CD4-positive, alpha-beta T cell treated with Interleukin-2 at 100 ng/mL for 4 hours (primary cell): ENCODE data around the gene GALNT9.
"Not testable (repeated sequence)": the region's sequence is repeated elsewhere in the genome, so short reads cannot be mapped to it uniquely, and the experiment has no call there.

Experiments
- DNase-seq: peaks from one replicate; pipeline ENCODE4 v3.0.0-alpha.2; 2020; ENCODE audit warnings: low spot score

The GALNT9 gene

GRCh38 chr12:132263451-132264049, 65.8 kb downstream of the GALNT9 start:
- no peak for DNase-seq

- DNase-seq: no peak
Observed at GRCh38 chr12:132263061-132263360, 66.4 kb downstream of the GALNT9 start.

GRCh38 chr12:132262256-132263060, 66.9 kb downstream of the GALNT9 start:
- DNase-seq: no peak

- no peak for DNase-seq
Observed at GRCh38 chr12:132261328-132262138, 67.9 kb downstream of the GALNT9 start.

DNA sequence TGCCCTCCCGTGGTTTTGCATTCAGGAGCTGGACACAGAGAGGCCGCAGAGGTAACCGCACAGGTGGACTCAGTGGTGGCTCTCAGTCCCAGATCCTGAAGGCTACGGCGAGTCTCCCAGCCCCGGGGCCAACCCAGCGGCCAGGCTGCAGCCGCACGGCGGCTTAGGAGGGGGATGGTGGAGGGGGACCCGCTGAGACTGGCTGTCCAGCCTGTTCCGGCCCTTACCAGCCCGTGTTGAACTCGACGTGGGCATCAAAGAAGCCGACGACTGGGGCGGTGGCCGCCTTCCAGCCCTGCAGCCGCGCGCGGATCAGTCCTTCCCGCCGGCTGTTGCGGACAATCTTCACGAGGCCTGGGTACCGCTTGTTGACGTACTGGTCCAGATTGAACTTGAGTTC, 68.7 kb downstream of the GALNT9 start:
- no peak for DNase-seq

- DNase-seq: no peak
Observed at GRCh38 chr12:132259872-132260695, 69.3 kb downstream of the GALNT9 start.

GRCh38 chr12:132259364-132259871, 70.0 kb downstream of the GALNT9 start:
- no peak for DNase-seq

- DNase-seq: no peak
Observed at GRCh38 chr12:132258543-132258942, 70.8 kb downstream of the GALNT9 start.

DNA sequence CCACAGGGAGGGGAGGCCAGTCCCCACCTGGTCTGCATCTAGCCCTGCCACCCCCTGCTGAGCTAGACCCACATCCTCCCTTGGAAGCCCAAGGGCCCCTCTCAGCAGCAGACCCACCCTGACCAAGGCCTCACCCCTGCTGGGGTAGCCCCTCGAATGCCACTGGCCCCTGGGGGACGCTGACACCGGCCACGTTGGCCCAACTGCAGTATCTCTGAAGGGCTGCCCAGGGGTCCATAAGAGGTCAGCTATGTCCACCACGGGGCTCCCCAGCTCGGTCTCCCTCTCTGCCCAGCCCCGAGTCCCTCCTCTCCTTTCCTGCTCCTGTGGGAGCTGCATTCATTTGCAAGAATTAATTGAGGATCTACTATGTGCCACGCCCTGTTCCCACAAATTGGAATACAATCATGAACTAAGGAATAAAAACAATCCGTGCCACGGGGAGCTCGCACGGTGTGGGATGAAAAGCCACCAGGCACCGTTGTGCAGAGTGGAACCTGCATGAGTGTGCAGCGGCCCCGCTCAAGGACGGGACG, 71.4 kb downstream of the GALNT9 start:
- DNase-seq: no peak

DNA sequence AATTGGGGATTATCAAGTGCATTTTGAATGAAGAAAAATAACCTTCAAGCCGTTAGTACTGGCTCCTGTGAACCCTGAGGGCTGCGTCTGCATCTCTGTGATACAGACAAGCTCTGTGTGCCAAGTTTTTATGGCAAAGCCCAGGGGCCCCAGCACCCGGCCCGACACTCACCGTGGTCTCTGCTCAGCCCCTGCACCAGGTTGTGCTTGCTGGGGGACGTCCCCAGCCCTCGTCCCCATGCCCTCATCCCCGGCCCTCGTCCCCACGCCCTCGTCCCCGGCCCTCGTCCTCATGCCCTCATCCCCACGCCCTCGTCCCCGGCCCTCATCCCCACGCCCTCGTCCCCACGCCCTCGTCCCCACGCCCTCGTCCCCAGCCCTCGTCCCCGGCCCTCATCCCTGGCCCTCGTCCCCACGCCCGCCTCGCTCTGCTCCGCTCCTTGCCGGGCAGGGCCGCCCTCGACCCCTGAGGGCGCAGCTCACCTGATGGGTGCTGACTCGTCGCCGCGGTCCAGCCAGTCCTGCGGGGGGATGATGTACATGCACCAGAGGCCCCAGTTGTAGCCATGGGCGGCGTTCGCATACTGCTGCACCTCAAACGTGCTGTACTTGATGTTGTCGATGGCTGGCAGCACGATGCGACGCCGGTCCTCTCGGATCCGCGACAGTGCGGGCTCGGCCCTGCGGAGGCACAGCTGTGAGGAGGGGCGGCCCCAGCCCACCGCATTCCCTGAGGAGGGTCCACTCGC, 72.0 kb downstream of the GALNT9 start:
- DNase-seq: no peak

DNA sequence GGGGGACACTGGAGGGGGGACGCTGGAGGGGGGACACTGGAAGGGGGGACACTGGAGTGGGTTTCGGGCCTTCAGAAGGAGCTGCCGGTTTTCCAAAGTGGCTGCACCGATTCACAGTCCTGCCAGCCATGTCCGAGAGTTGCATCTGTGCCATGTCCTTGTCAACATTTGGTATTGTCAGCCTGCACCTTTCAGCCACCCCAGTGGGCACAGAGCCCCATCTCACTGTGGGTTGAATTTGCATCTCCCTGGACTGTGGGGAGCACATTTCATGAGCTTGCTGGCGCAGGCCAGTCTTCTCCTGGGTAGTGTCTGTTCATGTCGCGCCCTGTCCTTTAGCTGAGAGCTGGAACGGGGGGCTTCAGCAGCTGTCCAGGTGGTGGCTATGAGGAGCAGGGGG, 72.7 kb downstream of the GALNT9 start:
- DNase-seq: no peak

DNA sequence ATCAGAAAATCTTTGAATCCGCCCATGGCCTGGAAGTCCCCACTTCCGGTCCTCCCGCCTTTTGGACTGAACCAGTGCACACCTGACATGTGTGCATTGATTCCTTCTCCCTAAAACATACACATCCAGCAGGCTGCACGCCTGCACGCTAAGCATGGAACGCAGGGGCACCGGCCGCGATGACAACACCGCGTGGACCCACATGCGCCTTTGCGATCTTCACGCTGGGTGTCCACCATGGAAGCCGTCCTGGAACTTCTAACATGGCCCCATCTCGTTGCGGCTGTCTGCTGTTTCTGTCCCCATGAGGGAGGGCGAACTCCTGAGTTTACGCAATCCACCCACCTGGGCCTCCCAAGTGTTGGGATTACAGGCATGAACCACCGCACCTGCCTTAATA, 73.7 kb downstream of the GALNT9 start:
- no peak for DNase-seq

DNA sequence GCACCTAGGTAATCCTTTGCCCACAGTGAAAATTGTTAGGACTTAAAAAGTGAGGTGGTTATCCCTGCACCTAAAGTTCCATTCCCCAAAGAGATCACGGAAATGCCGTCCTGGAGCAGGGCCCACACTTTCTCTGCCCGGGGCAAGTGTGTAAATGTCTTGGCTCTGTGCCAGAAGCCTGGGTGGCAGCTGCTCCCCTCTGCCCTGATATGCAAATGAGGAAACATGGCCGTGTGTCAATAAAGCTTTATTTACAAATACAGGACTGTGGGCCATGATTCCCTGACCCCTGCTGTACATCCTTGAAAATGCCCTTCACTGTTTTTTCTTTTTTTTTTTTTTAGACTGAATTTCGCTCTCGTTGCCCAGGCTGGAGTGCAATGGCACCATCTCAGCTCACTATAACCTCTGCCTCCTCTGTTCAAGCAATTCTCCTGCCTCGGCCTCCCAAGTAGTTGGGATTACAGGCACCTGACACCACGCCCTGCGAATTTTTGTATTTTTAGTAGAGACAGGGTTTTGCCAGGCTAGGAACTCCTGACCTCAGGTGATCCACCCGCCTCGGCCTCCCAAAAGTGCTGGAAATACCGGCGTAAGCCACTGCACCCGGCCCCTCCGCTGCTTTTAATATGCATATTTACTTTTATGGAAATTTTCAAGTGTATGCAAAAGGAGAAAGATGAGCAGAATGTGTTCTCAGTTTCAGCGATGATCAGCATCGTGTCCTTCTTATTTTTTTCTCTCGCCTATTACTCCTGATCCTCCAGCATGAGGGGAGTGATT, 75.5 kb downstream of the GALNT9 start:
- no peak for DNase-seq

GRCh38 chr12:132252981-132253380, 76.4 kb downstream of the GALNT9 start:
- not testable (repeated sequence) for DNase-seq

- no peak for DNase-seq
Observed at GRCh38 chr12:132251741-132252490, 77.5 kb downstream of the GALNT9 start.

DNA sequence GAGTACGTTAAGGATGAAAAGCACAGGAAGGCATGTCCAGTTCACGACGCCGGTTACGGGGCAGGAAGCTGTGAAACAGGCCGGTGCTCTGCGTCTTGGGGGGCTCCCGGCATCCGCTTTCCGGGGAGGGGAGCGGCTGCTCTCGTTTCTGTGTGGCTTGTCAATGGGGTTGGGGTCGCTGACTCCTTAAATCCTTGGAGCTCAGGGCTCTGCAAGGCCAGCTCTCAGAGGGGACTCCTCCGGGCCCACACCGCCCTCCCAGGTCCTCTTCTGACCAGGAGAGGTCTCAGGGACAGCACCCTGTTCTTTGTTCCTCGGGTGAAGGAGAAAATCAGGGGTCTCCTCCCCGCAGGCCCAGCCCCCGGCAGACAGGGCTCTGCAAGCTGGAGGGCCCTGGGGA, 78.1 kb downstream of the GALNT9 start:
- no peak for DNase-seq

GRCh38 chr12:132250707-132251106, 78.7 kb downstream of the GALNT9 start:
- no peak for DNase-seq

- DNase-seq: no peak
Observed at GRCh38 chr12:132249689-132250478, 79.5 kb downstream of the GALNT9 start.
